ENCODE results near the gene EVA1C. TPM values are rescaled to one million over a fixed set of nuclear protein-coding genes. Genes with fewer than 3 reads are reported as not detected.
A peak's percentile ranks its signal among the peaks of the same experiment; 100 is the strongest.

EVA1C gene
- total and polyA plus RNA-seq, 9 of the 15 experiments (the other 6 are each of a cell fraction or from before 2014, with no cell fraction given), result 0.22 TPM; not detected in 8

- TF ChIP-seq, protein P1, sequence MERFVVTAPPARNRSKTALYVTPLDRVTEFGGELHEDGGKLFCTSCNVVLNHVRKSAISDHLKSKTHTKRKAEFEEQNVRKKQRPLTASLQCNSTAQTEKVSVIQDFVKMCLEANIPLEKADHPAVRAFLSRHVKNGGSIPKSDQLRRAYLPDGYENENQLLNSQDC (CRISPR knock-in tag; IDR thresholded peaks at IDR 0.05), result no peak
- TF ChIP-seq ZNF197 (CRISPR knock-in tag; IDR thresholded peaks at IDR 0.05; ENCODE audit: low read depth) (no peak), E2F5 (CRISPR knock-in tag; IDR thresholded peaks at IDR 0.05) (no peak), ZNF263 (CRISPR knock-in tag; IDR thresholded peaks at IDR 0.05; ENCODE audit: borderline replicate concordance) (no peak)
Measured at GRCh38 chr21:32549886-32550285, 137.4 kb downstream of the EVA1C start (continued).

DNA sequence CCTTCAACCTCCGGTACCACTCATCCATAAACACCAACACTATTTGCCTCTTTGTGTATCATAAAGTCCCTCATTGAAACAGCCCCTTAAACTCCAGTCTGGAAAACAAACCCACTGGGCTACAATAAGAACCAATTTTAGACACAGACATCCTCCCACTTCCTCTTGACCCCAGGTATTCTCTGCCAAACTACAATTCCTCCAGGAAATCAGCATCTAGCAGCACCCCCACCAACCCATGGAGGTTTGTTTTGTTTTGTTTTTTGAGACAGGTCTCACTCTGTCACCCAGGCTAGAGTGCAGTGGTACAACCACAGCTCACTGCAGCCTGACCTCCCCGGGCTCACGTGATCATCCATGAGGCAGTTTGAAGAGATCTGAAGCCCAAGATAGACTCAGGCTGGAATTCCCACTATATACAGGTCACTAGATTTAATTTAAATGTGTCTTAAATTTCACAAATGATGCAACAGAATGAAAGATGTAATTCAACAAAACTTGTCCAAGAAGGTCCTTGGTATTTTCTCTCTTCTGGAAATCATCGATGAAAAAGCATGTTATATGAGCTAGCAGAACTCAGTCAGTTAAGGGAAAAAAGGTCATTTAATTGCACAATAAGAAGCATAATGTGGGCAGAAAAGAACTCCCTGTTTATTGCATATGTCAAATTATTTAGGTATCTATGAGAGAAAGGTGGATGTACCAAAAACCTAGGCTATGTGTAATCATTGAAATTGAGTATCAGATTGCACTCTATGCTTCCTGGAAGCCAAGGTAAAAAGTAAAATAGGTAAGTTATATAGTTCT lies 142.5 kb downstream of the EVA1C start:
- Histone ChIP-seq H3K27ac (ENCODE audit: extremely low read depth, low read depth, low read length) (no peak overlapping the region), H3K4me2 (ENCODE audit: insufficient read depth, low read length) (peak overlapping the region; percentile 21; the same call in 1 of the 2 replicates), H3K36me3 (ENCODE audit: control insufficient read depth, insufficient read depth, low read length) (no peaks in the 10 kb centered on the region), H3K27me3 (ENCODE audit: control insufficient read depth in 2 of 2, insufficient read depth in 2 of 2, low read length in 2 of 2) (no peaks in the 10 kb centered on the region), H4K20me1 (replicated peaks; ENCODE audit: control insufficient read depth, insufficient read depth, low read length) (no peaks in the 10 kb centered on the region), H3K9ac (ENCODE audit: insufficient read depth in 1 of 2, low read depth in 2 of 2, low read length in 2 of 2) (no peak overlapping the region), H3K4me3 (no peak overlapping the region), H3K79me2 (ENCODE audit: control insufficient read depth, insufficient read depth, low read length) (no peaks in the 10 kb centered on the region), H3K4me1 (replicated peaks in 1 of 2; ENCODE audit: control insufficient read depth in 2 of 2, insufficient read depth in 2 of 2, low read length in 2 of 2) (peaks cover 3 to 14% of the 10 kb centered on the region in 2 experiments; a peak in 4 of 5 replicates), H2AFZ (ENCODE audit: low read depth, low read length) (peak overlapping the region; percentile 55), H3K9me1 (ENCODE audit: control insufficient read depth, insufficient read depth, low read length) (no peaks in the 10 kb centered on the region), H3K9me3 (replicated peaks; ENCODE audit: control insufficient read depth, insufficient read depth, low read depth, low read length) (no peaks in the 10 kb centered on the region)
- intact Hi-C loops (cut with micrococcal nuclease), result no loop called here
- WGBS (ENCODE audit: insufficient coverage, low coverage, missing lambda C conversion rate), result 38% methylated on average over 4 of the region's 4 CpGs
- ATAC-seq (peak; percentile 70), DNase-seq (ENCODE audit: extremely low read depth in 1 of 4, low spot score in 3 of 4) (peak in 1 of 4 experiments; percentile 60), FAIRE-seq (no peak)
- POLR2A ChIA-PET, result interaction anchor here (1.2 to 1.8 kb wide), 3 partner anchors 8 to 30 kb away, joined by 3 to 5 read pairs (median 3); no protein-coding TSS in a partner anchor
- no TSS peak for BruUV-seq (replicated peaks)
- in situ Hi-C loops (cut with MboI), result no loop called here
- CTCF ChIA-PET (ENCODE audit: low intra/inter-chr PET ratio), result no interaction called here
- TF ChIP-seq TCFL5 (CRISPR knock-in tag; conservative IDR thresholded peaks at IDR 0.05) (no peak), ZNF239 (CRISPR knock-in tag; IDR thresholded peaks at IDR 0.05) (no peak), ZKSCAN3 (CRISPR knock-in tag; IDR thresholded peaks at IDR 0.05) (no peak), SPI1 (IDR thresholded peaks at IDR 0.05; ENCODE audit: borderline replicate concordance, low read depth, low read length) (peak; percentile 31; the same call in 1 of the 2 replicates)
- TF ChIP-seq, protein P2, sequence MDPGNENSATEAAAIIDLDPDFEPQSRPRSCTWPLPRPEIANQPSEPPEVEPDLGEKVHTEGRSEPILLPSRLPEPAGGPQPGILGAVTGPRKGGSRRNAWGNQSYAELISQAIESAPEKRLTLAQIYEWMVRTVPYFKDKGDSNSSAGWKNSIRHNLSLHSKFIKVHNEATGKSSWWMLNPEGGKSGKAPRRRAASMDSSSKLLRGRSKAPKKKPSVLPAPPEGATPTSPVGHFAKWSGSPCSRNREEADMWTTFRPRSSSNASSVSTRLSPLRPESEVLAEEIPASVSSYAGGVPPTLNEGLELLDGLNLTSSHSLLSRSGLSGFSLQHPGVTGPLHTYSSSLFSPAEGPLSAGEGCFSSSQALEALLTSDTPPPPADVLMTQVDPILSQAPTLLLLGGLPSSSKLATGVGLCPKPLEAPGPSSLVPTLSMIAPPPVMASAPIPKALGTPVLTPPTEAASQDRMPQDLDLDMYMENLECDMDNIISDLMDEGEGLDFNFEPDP (CRISPR knock-in tag; IDR thresholded peaks at IDR 0.05), result no peak
